H9 (cell line): Measurements from ENCODE around the gene MLPH. TPM values are rescaled to one million over a fixed set of nuclear protein-coding genes. Genes with fewer than 3 reads are reported as not detected.

Source experiments
- DNase-seq: peaks from one replicate; pipeline ENCODE4 v3.0.0-alpha.2; 2017
- H2AFZ ChIP-seq: one replicate; pipeline ENCODE4 v1.6.1; 2013; ENCODE audit warnings: mild to moderate bottlenecking, low read length, control low read depth, moderate library complexity
- H2AK5ac ChIP-seq: 2 replicates; pipeline ENCODE4 v1.6.1; 2013; ENCODE audit warnings: low read length, control low read depth, mixed read lengths; ENCODE audit not compliant: insufficient read length
- H2BK120ac ChIP-seq: one replicate; pipeline ENCODE4 v1.6.1; 2013; ENCODE audit warnings: low read depth, mild to moderate bottlenecking, low read length, control low read depth, inconsistent platforms; ENCODE audit not compliant: poor library complexity, severe bottlenecking
- H2BK12ac ChIP-seq: 2 replicates; pipeline ENCODE4 v1.6.1; 2013; ENCODE audit warnings: low read length, control low read depth, mixed read lengths, low read depth; ENCODE audit not compliant: insufficient read length
- H2BK15ac ChIP-seq: 2 replicates; pipeline ENCODE4 v1.6.1; 2013; ENCODE audit warnings: low read depth, low read length, control low read depth
- H2BK20ac ChIP-seq: one replicate; pipeline ENCODE4 v1.6.1; 2013; ENCODE audit warnings: low read depth, mild to moderate bottlenecking, low read length, control low read depth, inconsistent platforms; ENCODE audit not compliant: poor library complexity, severe bottlenecking
- H2BK5ac ChIP-seq: 2 replicates; pipeline ENCODE4 v1.6.1; 2013; ENCODE audit warnings: low read length, control low read depth, mixed read lengths; ENCODE audit not compliant: insufficient read length
- H3K14ac ChIP-seq: 2 replicates; pipeline ENCODE4 v1.6.1; 2013; ENCODE audit warnings: low read length, control low read depth; ENCODE audit not compliant: insufficient read depth
- H3K18ac ChIP-seq: 2 replicates; pipeline ENCODE4 v1.6.1; 2013; ENCODE audit warnings: low read depth, mild to moderate bottlenecking, mixed read lengths, low read length, control low read depth; ENCODE audit not compliant: insufficient read length
- H3K23ac ChIP-seq: 2 replicates; pipeline ENCODE4 v1.6.1; 2013; ENCODE audit warnings: low read length, control low read depth, mixed read lengths, low read depth; ENCODE audit not compliant: insufficient read length
- H3K23me2 ChIP-seq: 2 replicates; pipeline ENCODE4 v1.6.1; 2013; ENCODE audit warnings: low read depth, mild to moderate bottlenecking, mixed read lengths, low read length, control low read depth; ENCODE audit not compliant: insufficient read length, poor library complexity, severe bottlenecking
- H3K27ac ChIP-seq: 2 replicates; pipeline ENCODE4 v1.5.1; 2013; ENCODE audit warnings: low read length, control low read depth, mixed read lengths, low read depth; ENCODE audit not compliant: insufficient read length
- H3K27me3 ChIP-seq: 2 replicates; pipeline ENCODE4 v1.6.1; 2013; ENCODE audit warnings: low read length, control low read depth, inconsistent platforms; ENCODE audit not compliant: insufficient read depth
- H3K4ac ChIP-seq: 2 replicates; pipeline ENCODE4 v1.6.1; 2013; ENCODE audit warnings: low read depth, mild to moderate bottlenecking, control low read depth, inconsistent platforms, low read length, moderate library complexity
- H3K4me1 ChIP-seq: 2 replicates; pipeline ENCODE4 v1.6.1; 2013; ENCODE audit warnings: low read length, control low read depth, inconsistent platforms; ENCODE audit not compliant: insufficient read depth
- H3K4me2 ChIP-seq: 2 replicates; pipeline ENCODE4 v1.6.1; 2013; ENCODE audit warnings: low read length, control low read depth, mixed read lengths; ENCODE audit not compliant: insufficient read length, insufficient read depth
- H3K56ac ChIP-seq: 2 replicates; pipeline ENCODE4 v1.6.1; 2013; ENCODE audit warnings: low read depth, mild to moderate bottlenecking, mixed read lengths, low read length, control low read depth; ENCODE audit not compliant: insufficient read length
- H3K79me1 ChIP-seq: 2 replicates; pipeline ENCODE4 v1.6.1; 2013; ENCODE audit warnings: low read depth, mild to moderate bottlenecking, moderate library complexity, low read length, control low read depth, inconsistent platforms; ENCODE audit not compliant: insufficient read depth, poor library complexity, severe bottlenecking
- H3K79me2 ChIP-seq: 2 replicates; pipeline ENCODE4 v1.6.1; 2013; ENCODE audit warnings: low read length, control low read depth, inconsistent platforms; ENCODE audit not compliant: insufficient read depth
- H3K9ac ChIP-seq: 2 replicates; pipeline ENCODE4 v1.6.1; 2013; ENCODE audit warnings: low read length, control low read depth, mixed read lengths; ENCODE audit not compliant: insufficient read length; ENCODE audit errors: extremely low read depth
- H3K9me3 ChIP-seq: one replicate; pipeline ENCODE4 v1.6.1; 2013; ENCODE audit warnings: low read depth, low read length, inconsistent platforms; ENCODE audit not compliant: control insufficient read depth
- H3T11ph ChIP-seq: one replicate; pipeline ENCODE4 v1.6.1; 2013; ENCODE audit warnings: mild to moderate bottlenecking, low read length, control low read depth, inconsistent platforms
- H4K20me1 ChIP-seq: one replicate; pipeline ENCODE4 v1.6.1; 2013; ENCODE audit not compliant: control insufficient read depth, insufficient read length, insufficient read depth
- H4K5ac ChIP-seq: 2 replicates; pipeline ENCODE4 v1.6.1; 2013; ENCODE audit warnings: low read depth, mild to moderate bottlenecking, mixed read lengths, low read length, control low read depth; ENCODE audit not compliant: insufficient read length
- H4K8ac ChIP-seq: replicated peaks from 2 replicates; pipeline ENCODE4 v1.6.1; 2013; ENCODE audit warnings: low read length, control low read depth, mixed read lengths, low read depth; ENCODE audit not compliant: insufficient read length
- H4K91ac ChIP-seq: 2 replicates; pipeline ENCODE4 v1.6.1; 2013; ENCODE audit warnings: low read depth, mild to moderate bottlenecking, moderate library complexity, mixed read lengths, low read length, control low read depth; ENCODE audit not compliant: insufficient read length
- H3K27ac Mint-ChIP-seq, 3 experiments: 2 replicates in 2 of 3; 3 replicates in 1 of 3; pipeline ENCODE4 v1.8.0; 2020 to 2021; ENCODE audit warnings: mixed read lengths in 3 of 3, mild to moderate bottlenecking in 1 of 3, moderate library complexity in 1 of 3
- H3K27me3 Mint-ChIP-seq: 2 replicates; pipeline ENCODE4 v1.8.0; 2021; ENCODE audit warnings: low read depth, mild to moderate bottlenecking, moderate library complexity, mixed read lengths
- H3K36me3 Mint-ChIP-seq, 3 experiments: 2 replicates in 2 of 3; 3 replicates in 1 of 3; pipeline ENCODE4 v1.8.0; 2020 to 2021; ENCODE audit warnings: low read depth in 3 of 3, mixed read lengths in 3 of 3; ENCODE audit not compliant: insufficient read depth in 1 of 3
- H3K4me1 Mint-ChIP-seq, 2 experiments: 2 replicates each; pipeline ENCODE4 v1.8.0; 2020; ENCODE audit warnings: mixed read lengths in 2 of 2
- H3K4me3 Mint-ChIP-seq, 2 experiments: 2 replicates in 1 of 2; 3 replicates in 1 of 2; pipeline ENCODE4 v1.8.0; 2020 to 2021; ENCODE audit warnings: mild to moderate bottlenecking in 2 of 2, mixed read lengths in 2 of 2, moderate library complexity in 1 of 2
- H3K9me3 Mint-ChIP-seq, 2 experiments: 2 replicates in 1 of 2; 3 replicates in 1 of 2; pipeline ENCODE4 v1.8.0; 2020; ENCODE audit warnings: mild to moderate bottlenecking in 2 of 2, mixed read lengths in 2 of 2, moderate library complexity in 1 of 2
- CTCF ChIP-seq: fragments of 200-600 bp; sonication (generic); conservative IDR thresholded peaks from 3 replicates; pipeline ENCODE4 v1.8.0; 2021; ENCODE audit warnings: antibody characterized with exemption, mild to moderate bottlenecking
- WGBS: extraction: QIAGEN DNeasy Blood & Tissue Kit; methylation state at CpG from one replicate; pipeline ENCODE4 v1.1.7; 2013; ENCODE audit warnings: missing lambda C conversion rate, low lambda C conversion rate, mixed read lengths; ENCODE audit not compliant: insufficient read length; ENCODE audit errors: extremely low coverage; 5-methylcytosine and 5-hydroxymethylcytosine counted together
- total RNA-seq: library from RNA; stranded (reverse); gene quantifications from 2 replicates; pipeline ENCODE4 v1.2.1, GENCODE V29; 2021

MLPH gene
- total RNA-seq, 1 experiment from 2014 or later: 3.4 TPM

- Histone ChIP-seq H2BK5ac (no peak overlapping the region), H3K23me2 (peaks cover 5% of the 10 kb centered on the region), H4K20me1 (no peaks in the 10 kb centered on the region), H2BK15ac (no peak overlapping the region), H3K4me2 (peak overlapping the region; percentile 73), H3K79me1 (no peaks in the 10 kb centered on the region), H3K14ac (peak overlapping the region; percentile 58), H2BK120ac (no peak overlapping the region), H3K79me2 (no peaks in the 10 kb centered on the region), H3K9me3 (no peaks in the 10 kb centered on the region), H3K23ac (no peak overlapping the region), H3K56ac (no peak overlapping the region), H2AFZ (no peak overlapping the region), H2BK12ac (no peak overlapping the region), H2BK20ac (no peak overlapping the region), H3K4ac (no peak overlapping the region), H3K27ac (no peak overlapping the region), H3K4me1 (0 out of 2 replicates have a peak, but pooled peaks cover 4% of the 10 kb centered on the region), H3T11ph (no peak overlapping the region), H3K9ac (peak overlapping the region; percentile 39), H2AK5ac (no peak overlapping the region), H3K27me3 (peaks cover 4% of the 10 kb centered on the region; the same call in 1 of the 2 replicates), H3K18ac (no peak overlapping the region), H4K91ac (no peak overlapping the region), H4K5ac (no peak overlapping the region), H4K8ac (no peak overlapping the region)
- WGBS: no CpG with 5 or more reads among the region's 79 CpGs
- peaks cover 48% of the 10 kb centered on the region for H3K27me3 Mint-ChIP-seq
- no peaks in the 10 kb centered on the region; a peak in 1 of 5 replicates for H3K9me3 Mint-ChIP-seq
- DNase-seq: peak; percentile 84
- peaks cover 10 to 15% of the 10 kb centered on the region in 2 experiments for H3K4me1 Mint-ChIP-seq
- H3K4me3 Mint-ChIP-seq: peak overlapping the region; percentile 78 to 86
- peak; percentile 85 for TF ChIP-seq CTCF
- no peaks in the 10 kb centered on the region for H3K36me3 Mint-ChIP-seq
- no peak overlapping the region; a peak in 1 of 7 replicates for H3K27ac Mint-ChIP-seq
Measured at GRCh38 chr2:237474931-237475703, 11.9 kb upstream of the MLPH start.
